Activated T-cell treated with anti-CD3 and anti-CD28 coated beads, Interleukin-2, amount 50 U/mL, for 72 hours (primary cell): Measurements from ENCODE around the gene CDC123. TPM values are rescaled to one million over a fixed set of nuclear protein-coding genes. Genes with fewer than 3 reads are reported as not detected.
"Not testable (repeated sequence)": the region's sequence is repeated elsewhere in the genome, so short reads cannot be mapped to it uniquely, and the experiment has no call there.

Experiments
- ATAC-seq, 2 donors: fragments of 150-1000 bp; cut with Tn5 transposase; replicated peaks in 1 of 2; 2 replicates each; pipeline ENCODE4 v1.10.0; 2021; ENCODE audit warnings: moderate library complexity in 2 of 2, mild to moderate bottlenecking in 1 of 2
- DNase-seq, 2 donors: peaks; one replicate each; pipeline ENCODE4 v3.0.0; 2021 to 2022; ENCODE audit warnings: mixed read lengths in 1 of 2
- H3K27ac Mint-ChIP-seq: one replicate; pipeline ENCODE4 v1.8.0; 2022; ENCODE audit warnings: mild to moderate bottlenecking, moderate library complexity, mixed read lengths
- H3K27me3 Mint-ChIP-seq: one replicate; pipeline ENCODE4 v1.8.0; 2022; ENCODE audit warnings: low read depth, mixed read lengths
- H3K36me3 Mint-ChIP-seq, 2 donors: one replicate each; pipeline ENCODE4 v1.8.0; 2022; ENCODE audit warnings: mixed read lengths in 2 of 2, mild to moderate bottlenecking in 1 of 2; ENCODE audit not compliant: insufficient read depth in 2 of 2
- H3K4me1 Mint-ChIP-seq: one replicate; pipeline ENCODE4 v1.8.0; 2022; ENCODE audit warnings: low read depth, mixed read lengths
- H3K4me3 Mint-ChIP-seq, 2 donors: one replicate each; pipeline ENCODE4 v1.8.0; 2022; ENCODE audit warnings: mild to moderate bottlenecking in 2 of 2, mixed read lengths in 2 of 2, moderate library complexity in 2 of 2
- H3K9me3 Mint-ChIP-seq, 2 donors: one replicate each; pipeline ENCODE4 v1.8.0; 2022; ENCODE audit warnings: mixed read lengths in 2 of 2
- total RNA-seq, 2 donors: library from RNA; stranded (reverse); gene quantifications; one replicate each; pipeline ENCODE4 v1.2.3, GENCODE V29; 2022

The CDC123 gene
- total RNA-seq, 2 donors from 2014 or later = 84.6 to 85.4 TPM

DNA sequence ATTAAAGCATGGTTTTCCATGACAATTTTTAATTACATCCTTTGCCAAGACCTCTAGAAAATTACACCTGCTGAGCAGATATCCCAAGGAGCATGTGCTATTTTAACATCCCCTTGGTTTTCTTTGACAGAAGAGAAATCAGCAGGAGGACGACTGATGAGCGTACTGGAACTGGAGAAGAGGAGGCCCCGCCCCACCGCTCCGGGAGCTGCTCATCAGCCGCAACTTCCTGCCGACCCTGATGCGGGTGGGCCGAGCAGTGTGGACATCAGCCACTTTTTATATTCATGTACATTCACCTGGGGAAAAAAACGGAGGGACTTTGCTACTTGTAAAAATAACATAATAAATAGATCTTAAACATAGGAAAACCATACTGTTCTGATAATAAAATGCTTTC, 54.2 kb downstream of the CDC123 start:
- H3K27ac Mint-ChIP-seq = no peak overlapping the region
- H3K4me3 Mint-ChIP-seq = no peak overlapping the region
- no peaks in the 10 kb centered on the region for H3K9me3 Mint-ChIP-seq
- H3K36me3 Mint-ChIP-seq = peaks cover 5 to 23% of the 10 kb centered on the region in 2 donors
- DNase-seq (no peak), ATAC-seq (no peak)
- no peaks in the 10 kb centered on the region for H3K27me3 Mint-ChIP-seq
- no peaks in the 10 kb centered on the region for H3K4me1 Mint-ChIP-seq

DNA sequence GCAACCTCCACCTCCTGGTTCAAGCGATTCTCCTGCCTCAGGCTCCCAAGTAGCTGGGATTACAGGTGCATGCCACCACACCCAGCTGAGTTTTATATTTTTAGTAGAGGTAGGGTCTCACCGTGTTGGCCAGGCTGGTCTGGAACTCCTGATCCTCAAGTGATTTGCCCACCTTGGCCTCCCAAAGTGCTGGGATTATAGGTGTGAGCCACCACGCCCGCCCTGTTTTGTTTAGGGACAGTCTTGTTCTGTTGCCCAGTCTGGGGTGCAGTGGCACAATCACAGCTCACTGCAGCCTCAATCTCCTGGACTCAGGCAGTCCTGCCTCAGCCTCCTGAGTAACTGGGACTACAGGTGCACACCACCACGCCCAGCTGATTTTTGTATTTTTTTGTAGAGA, 54.7 kb downstream of the CDC123 start:
- not testable (repeated sequence) for ATAC-seq, H3K27me3 Mint-ChIP-seq
- peaks cover 5 to 22% of the 10 kb centered on the region in 2 donors for H3K36me3 Mint-ChIP-seq

DNA sequence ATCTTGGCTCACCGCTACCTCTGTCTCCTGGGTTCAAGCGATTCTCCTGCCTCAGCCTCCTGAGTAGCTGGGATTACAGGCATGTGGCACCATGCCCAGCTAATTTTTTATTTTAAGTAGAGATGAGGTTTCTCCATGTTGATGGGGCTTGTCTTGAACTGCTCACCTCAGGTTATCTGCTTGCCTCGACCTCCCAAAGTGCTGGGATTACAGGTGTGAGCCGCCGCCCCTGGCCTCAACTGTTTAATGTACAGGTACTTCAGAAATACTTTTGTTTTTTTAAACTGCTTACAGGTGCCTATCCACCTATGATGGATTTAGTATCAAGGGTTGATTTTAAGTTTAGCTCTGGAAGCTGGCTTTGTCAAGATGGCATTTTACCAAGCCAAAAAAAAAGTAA, 55.6 kb downstream of the CDC123 start:
- Mint-ChIP-seq H3K27me3 (no peaks in the 10 kb centered on the region), H3K9me3 (no peaks in the 10 kb centered on the region), H3K4me1 (no peaks in the 10 kb centered on the region), H3K4me3 (no peak overlapping the region), H3K36me3 (peaks cover 3 to 21% of the 10 kb centered on the region in 2 donors), H3K27ac (no peak overlapping the region)
- ATAC-seq (no peak), DNase-seq (no peak)

More for the DNA sequence above, 54.7 kb downstream of the CDC123 start:
- not testable (repeated sequence) for H3K27ac Mint-ChIP-seq, DNase-seq, H3K4me1 Mint-ChIP-seq, H3K9me3 Mint-ChIP-seq, H3K4me3 Mint-ChIP-seq

DNA sequence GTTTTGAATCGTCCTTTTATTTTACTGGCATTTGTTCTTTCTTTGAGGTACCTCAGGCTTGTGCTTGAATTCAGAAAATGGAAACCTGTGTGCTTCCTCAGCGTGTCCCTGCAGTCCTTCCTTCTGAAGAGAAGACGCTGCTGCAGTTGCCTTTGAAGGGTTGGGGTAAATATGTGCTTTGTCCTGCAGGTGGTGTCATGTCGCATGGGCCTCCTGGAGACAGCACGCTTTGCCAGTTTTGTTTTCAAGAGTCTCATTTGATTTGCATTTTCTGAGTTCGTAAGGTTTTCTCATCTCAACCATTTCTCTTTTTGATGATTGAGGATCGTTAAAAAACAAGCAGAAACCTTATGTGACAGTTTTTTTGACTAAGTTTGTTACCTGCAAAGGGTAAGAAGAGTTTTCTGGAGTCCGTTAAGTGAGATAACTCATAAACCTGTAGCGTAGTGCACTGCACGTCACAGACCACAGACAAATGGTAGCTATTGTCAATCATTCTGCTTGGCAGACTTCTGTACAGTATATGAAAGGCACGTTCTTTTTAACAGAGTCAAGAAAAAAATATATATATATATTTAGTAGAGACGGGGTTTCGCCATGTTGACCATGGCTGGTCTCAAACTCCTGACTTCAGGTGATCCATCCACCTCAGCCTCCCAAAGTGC, 57.0 kb downstream of the CDC123 start:
- Mint-ChIP-seq H3K27ac (no peak overlapping the region), H3K9me3 (no peaks in the 10 kb centered on the region), H3K27me3 (no peaks in the 10 kb centered on the region), H3K36me3 (peaks cover 0 to 13% of the 10 kb centered on the region in 2 donors), H3K4me1 (no peaks in the 10 kb centered on the region), H3K4me3 (no peak overlapping the region)
- ATAC-seq (peak in 1 of 2 donors; percentile 38), DNase-seq (no peak)

DNA sequence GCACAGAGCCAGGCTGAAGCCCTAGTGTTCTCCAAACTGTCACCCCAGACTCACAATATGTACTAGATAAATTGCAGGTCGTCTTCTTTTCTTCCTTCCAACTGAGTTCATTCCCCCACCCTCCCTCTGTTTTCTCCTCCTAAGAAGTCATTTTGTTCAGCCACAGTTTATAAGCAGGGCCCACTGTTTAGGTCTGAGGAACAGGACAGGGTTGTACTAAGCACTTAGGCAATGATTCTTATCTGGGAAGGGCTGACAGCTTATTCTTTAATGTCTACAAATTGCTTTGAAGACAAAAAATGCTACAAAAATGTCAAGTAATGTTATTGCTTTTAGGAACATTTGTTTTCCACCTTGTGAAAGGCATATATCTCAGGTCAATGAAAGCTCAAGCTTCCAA, 59.1 kb downstream of the CDC123 start:
- H3K4me3 Mint-ChIP-seq = no peak overlapping the region
- no peaks in the 10 kb centered on the region for H3K4me1 Mint-ChIP-seq
- H3K36me3 Mint-ChIP-seq = peaks cover 0 to 7% of the 10 kb centered on the region in 2 donors
- no peaks in the 10 kb centered on the region for H3K27me3 Mint-ChIP-seq
- no peak overlapping the region for H3K27ac Mint-ChIP-seq
- H3K9me3 Mint-ChIP-seq = no peaks in the 10 kb centered on the region
- ATAC-seq = no peak
- DNase-seq = no peak

DNA sequence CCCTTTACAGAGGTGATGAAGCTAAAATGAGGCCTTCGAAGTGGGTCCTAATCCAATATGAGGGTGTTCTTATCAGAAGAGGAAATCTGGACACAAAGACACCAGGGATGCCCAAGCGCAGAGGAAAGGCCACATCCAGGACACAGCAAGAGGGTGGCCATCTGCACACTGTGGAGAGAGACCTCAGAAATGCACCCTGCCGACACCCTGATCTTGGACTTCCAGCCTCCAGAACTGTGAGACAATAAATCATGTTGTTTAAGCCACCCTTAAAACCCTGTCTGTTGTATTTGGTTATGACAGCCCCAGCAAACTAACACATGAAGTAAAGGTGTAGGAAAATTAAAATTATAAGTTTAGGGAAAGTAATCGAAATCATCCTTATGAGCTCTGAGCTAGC, 64.0 kb downstream of the CDC123 start:
- H3K27me3 Mint-ChIP-seq = no peaks in the 10 kb centered on the region
- H3K4me1 Mint-ChIP-seq = peaks cover 25% of the 10 kb centered on the region
- no peak overlapping the region for H3K4me3 Mint-ChIP-seq
- DNase-seq = no peak
- peaks cover 0 to 3% of the 10 kb centered on the region in 2 donors for H3K36me3 Mint-ChIP-seq
- no peak overlapping the region for H3K27ac Mint-ChIP-seq
- H3K9me3 Mint-ChIP-seq = no peaks in the 10 kb centered on the region
- ATAC-seq = no peak

DNA sequence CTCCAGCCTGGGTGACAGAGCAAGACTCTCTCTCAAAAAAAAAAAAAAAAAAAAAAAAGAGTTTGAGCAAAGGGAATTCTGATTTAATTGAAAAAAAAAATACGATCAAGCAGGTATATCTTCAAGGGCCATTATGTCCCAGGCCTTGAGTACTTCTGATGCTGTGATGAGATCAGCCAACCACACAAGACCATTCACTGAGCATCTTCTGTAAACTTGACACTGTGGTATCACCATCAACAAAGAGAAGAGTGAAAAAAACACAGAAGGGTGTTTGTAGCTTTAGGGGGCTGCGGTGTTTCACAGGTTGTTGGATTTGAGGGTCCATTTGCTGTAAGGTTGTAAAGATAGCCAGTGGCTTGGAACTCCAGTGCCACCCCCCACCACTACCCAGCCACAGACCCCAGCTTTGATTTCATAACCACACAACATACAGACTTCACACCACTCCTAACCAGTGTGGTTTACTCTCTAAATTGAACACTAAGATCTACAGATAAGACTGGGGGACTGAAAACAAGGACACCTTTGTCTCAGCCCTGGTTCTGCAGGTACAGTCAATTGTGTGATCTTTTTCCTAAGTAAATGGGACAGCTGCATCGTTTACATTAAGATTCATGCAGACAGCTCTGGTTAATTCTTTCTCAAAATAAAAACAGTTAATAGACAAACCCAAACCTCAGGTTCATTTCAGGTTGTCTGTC, 66.4 kb downstream of the CDC123 start:
- Mint-ChIP-seq H3K27ac (no peak overlapping the region), H3K9me3 (no peaks in the 10 kb centered on the region), H3K27me3 (no peaks in the 10 kb centered on the region), H3K4me1 (peaks cover 30% of the 10 kb centered on the region), H3K36me3 (peaks cover 0 to 3% of the 10 kb centered on the region in 2 donors), H3K4me3 (no peak overlapping the region)
- peak; percentile 22 to 26 for ATAC-seq
- no peak for DNase-seq

DNA sequence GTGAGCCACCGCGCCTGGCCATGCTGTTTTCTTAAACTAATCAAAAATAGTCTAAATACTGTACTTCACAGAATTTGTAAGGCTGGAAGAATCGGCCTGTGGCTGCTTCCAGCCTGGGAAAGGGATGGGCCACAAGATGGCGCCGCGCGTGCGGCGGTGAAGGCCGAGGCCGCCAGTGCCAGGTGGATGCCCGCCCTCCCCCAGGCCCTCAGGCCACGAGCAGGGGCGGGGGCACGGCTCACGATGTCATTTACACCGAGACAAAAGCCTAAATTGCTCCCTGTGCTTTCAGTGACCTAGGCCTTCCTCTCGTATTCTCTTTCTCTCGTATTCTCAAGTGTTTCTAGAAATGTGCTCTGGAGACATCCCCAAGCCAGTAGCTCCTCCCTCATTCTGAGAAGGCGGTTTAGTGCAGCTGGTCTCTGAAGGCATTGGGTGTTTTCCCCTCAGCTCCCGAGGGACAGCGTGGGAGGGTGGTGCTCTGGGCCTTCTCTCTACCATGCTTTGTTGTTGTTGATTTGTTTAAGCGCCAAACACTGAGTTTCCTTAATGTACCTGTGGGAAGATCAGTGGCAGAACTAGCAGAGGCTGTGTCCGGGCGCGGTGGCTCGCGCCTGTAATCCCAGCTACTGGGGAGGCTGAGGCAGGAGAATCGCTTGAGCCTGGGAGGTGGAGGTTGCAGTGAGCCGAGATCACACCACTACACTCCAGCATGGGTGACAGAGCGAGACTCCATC, 68.4 kb downstream of the CDC123 start:
- Mint-ChIP-seq H3K9me3 (no peaks in the 10 kb centered on the region), H3K4me3 (peak overlapping the region; percentile 59 to 69), H3K36me3 (peaks cover 0 to 3% of the 10 kb centered on the region in 2 donors), H3K4me1 (peaks cover 30% of the 10 kb centered on the region), H3K27ac (peak overlapping the region; percentile 17), H3K27me3 (no peaks in the 10 kb centered on the region)
- DNase-seq (peak; percentile 80 to 85), ATAC-seq (peak; percentile 83 to 86)

DNA sequence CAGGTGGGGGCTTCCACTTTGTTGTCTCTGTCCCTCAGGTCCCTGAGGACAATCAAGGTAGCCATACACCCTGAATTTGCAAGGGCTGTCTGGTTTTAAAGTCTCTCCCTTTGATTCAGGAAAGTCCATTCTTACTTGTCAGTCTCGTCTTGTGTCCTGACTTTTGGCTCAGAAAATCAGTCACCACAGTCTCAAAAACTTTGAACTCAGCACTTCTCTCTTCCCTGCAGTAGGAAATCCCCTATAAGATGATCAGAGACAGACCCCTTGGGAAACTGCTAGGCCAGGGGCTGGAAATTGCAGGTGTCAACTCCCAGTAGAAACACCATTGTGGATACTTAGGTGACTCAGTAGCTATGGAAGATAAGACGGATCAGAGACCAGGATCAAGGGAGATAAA, 73.1 kb downstream of the CDC123 start:
- no peak overlapping the region for H3K27ac Mint-ChIP-seq
- H3K9me3 Mint-ChIP-seq = no peaks in the 10 kb centered on the region
- no peaks in the 10 kb centered on the region for H3K27me3 Mint-ChIP-seq
- ATAC-seq (no peak), DNase-seq (no peak)
- peaks cover 13% of the 10 kb centered on the region for H3K4me1 Mint-ChIP-seq
- no peaks in the 10 kb centered on the region for H3K36me3 Mint-ChIP-seq
- H3K4me3 Mint-ChIP-seq = no peak overlapping the region

DNA sequence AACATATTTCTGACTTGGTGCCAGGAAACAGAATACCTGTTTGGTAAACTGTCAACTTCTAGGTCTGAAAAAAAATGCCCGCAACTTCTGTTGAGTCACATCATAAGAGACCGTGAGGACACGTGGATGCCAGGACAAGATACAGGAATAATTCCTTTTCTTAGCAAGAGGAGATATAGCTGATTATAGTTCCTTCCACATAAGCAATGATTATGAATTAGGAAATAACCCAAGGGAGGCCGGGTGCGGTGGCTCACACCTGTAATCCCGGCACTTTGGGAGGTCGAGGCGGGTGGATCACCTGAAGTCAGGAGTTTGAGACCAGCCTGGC, 75.2 kb downstream of the CDC123 start:
- no peaks in the 10 kb centered on the region for H3K4me1 Mint-ChIP-seq
- no peaks in the 10 kb centered on the region for H3K9me3 Mint-ChIP-seq
- H3K27me3 Mint-ChIP-seq = no peaks in the 10 kb centered on the region
- ATAC-seq (no peak), DNase-seq (no peak)
- no peak overlapping the region for H3K27ac Mint-ChIP-seq
- H3K36me3 Mint-ChIP-seq = no peaks in the 10 kb centered on the region
- no peak overlapping the region for H3K4me3 Mint-ChIP-seq

DNA sequence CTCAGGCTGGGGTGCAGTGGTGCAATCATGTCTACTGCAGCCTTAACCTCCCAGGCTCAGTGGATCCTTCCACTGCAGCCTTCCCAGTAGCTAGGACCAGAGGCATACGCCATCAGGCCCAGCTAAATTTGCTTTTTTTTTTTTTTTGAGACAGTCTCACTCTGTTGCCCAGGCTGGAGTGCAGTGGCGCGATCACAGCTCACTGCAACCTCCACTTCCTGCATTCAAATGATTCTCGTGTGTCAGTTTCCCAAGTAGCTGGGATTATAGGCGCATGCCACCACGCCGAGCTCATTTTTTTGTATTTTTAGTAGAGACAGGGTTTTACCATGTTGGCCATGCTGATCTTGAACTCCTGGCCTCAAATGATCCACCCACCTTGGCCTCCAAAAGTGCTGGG, 81.9 kb downstream of the CDC123 start:
- DNase-seq, ATAC-seq, H3K4me3 Mint-ChIP-seq, H3K9me3 Mint-ChIP-seq, H3K4me1 Mint-ChIP-seq, H3K27ac Mint-ChIP-seq, H3K36me3 Mint-ChIP-seq, H3K27me3 Mint-ChIP-seq: not testable (repeated sequence)

DNA sequence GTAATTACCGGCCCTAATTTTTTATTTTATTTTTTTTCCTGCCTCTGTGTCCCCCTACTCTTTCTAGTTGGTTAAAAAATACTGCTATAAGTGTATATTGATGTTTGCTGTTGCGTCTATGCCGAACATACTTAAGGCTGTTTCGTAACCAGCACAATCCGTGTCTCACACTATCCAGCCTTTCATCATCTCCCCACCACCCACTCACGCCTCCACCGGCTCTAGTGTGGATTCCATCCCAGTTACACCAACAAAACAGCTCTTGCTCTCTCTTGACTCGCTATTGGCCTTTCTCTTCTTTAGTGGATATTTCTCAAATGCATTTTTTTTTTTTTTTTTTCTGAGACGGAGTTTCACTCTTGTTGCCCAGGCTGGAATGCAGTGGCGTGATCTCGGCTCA, 83.3 kb downstream of the CDC123 start:
- DNase-seq (no peak), ATAC-seq (no peak)
- Mint-ChIP-seq H3K36me3 (no peaks in the 10 kb centered on the region), H3K4me3 (no peak overlapping the region), H3K27ac (no peak overlapping the region), H3K9me3 (no peaks in the 10 kb centered on the region), H3K4me1 (no peaks in the 10 kb centered on the region), H3K27me3 (no peaks in the 10 kb centered on the region)

DNA sequence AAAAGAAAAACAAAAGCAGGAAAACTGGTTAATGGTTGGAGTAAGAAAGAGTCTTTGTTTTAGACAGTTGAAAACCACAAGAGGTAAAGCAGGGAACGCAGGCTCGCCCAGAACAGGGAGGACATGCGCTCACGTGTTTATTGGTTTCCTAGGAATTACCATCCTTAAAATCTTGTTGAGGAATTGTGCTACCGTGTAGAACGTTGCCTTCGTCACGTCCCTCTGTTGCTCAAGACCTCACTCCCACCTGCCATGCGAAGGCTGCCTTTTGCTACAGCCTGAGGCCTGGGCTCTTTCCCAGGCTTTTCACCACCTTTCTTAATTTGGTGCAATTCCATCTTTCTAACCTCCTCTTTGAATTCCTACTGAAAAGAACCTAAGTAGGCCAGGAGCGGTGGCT, 91.8 kb downstream of the CDC123 start:
- Mint-ChIP-seq H3K27me3 (no peaks in the 10 kb centered on the region), H3K4me3 (no peak overlapping the region), H3K9me3 (no peaks in the 10 kb centered on the region), H3K4me1 (no peaks in the 10 kb centered on the region), H3K36me3 (no peaks in the 10 kb centered on the region), H3K27ac (no peak overlapping the region)
- DNase-seq = no peak
- ATAC-seq = no peak
